Umbilical cord (tissue), 2 donors: ENCODE results near the gene LEPR. TPM values are rescaled to one million over a fixed set of nuclear protein-coding genes. Genes with fewer than 3 reads are reported as not detected.
"Not testable (repeated sequence)": the region's sequence is repeated elsewhere in the genome, so short reads cannot be mapped to it uniquely, and the experiment has no call there.

ENCODE experiments used
- DNase-seq: peaks from one replicate; pipeline ENCODE4 v3.0.0-alpha.2; 2015; ENCODE audit warnings: low spot score
- total RNA-seq: library from RNA; depleted of rRNA; stranded (reverse); fragments of >200 nt; gene quantifications from one replicate; pipeline ENCODE4 v1.2.3, GENCODE V29; 2014; ENCODE audit warnings: low replicate concordance; ENCODE audit not compliant: insufficient read depth

The LEPR gene
- total RNA-seq, 1 donor from 2014 or later: 25.3 TPM

GRCh38 chr1:65437616-65438015 is 17.1 kb downstream of the LEPR start:
- DNase-seq: no peak

DNA sequence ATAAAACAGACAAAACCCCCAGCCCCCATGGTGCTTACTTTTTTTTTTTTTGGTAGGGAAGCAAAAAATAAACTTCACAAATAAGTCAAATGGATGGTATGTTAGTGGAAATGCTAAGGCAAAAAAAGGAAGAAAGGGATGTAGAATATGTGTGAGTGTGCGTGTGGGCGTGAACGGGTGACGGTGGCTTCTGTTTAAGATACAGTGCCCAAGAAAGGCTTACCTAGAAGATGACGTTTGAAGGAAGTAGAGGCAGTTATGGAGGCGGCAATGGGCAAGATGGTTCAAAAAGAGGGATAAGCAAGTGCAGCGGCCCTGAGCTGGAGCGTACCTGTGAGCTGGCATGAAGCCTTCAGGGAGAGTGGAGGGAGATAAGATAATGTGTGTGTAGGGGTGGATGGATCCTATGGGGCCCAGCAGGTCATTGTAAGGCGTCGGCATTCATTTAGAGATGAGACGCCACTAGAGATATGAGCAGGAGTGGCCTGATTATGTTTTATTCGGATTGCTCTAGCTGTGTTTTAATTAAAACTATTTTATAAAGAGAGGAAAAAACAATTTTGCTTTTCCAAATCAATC is 19.9 kb downstream of the LEPR start:
- DNase-seq: no peak

DNA sequence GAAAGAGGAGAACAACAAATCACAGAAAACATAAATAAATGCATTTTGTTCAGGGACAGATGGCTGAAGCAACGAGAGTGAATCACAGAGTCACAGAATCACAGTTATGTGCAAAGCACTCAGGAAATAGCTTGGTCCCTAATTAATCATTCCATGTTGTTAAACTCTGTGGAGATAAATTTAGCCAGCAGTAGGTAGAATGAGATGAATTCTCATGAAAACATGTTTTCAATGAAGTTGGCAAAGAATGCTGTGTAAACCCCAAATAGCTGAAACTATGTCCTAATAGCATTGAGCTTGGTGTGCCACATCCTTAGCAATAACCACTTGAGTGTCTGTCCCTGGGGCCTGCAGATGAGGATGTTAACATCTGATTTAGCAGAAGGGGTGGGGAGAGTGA is 20.4 kb downstream of the LEPR start:
- no peak for DNase-seq

GRCh38 chr1:65441464-65441863 is 21.0 kb downstream of the LEPR start:
- no peak for DNase-seq

GRCh38 chr1:65442442-65442841 is 22.0 kb downstream of the LEPR start:
- no peak for DNase-seq

DNA sequence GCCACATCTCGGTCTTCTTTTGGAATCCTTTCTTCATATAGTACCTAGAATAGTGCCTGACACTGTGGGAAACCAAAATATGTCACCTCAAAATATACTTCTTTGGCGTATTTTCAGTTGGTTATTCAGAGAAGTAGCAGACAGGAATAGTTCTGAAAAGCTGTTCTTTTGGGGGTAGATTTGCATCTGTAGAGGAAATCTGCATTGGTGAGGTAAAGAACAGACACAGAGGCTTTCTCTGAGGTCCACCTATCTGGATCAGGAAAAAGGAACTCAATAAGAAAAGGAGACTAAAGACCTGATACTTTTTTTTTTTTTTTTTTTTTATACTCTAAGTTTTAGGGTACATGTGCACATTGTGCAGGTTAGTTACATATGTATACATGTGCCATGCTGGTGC is 23.2 kb downstream of the LEPR start:
- DNase-seq: no peak

DNA sequence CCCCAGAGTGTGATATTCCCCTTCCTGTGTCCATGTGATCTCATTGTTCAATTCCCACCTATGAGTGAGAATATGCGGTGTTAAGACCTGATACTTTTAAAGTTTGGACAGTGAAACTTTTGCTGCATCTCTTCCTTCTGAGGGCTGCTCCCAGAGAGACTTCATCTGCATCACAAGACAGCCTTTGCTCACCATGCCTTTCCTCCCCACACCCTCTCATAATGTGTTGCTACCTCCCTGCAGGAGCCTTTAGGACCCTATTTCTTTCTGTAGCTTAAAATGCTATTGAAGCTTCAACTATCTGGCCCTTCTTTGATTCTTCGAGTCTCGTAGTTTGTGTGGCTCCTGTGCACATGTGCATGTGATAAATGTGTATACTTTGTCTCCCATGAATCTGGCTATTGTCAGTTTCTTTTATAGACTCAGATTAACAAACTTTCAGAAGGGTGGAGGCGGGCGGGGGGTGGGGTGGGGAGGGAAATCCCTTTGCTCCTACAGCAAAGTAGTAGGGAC is 23.7 kb downstream of the LEPR start:
- DNase-seq: no peak

DNA sequence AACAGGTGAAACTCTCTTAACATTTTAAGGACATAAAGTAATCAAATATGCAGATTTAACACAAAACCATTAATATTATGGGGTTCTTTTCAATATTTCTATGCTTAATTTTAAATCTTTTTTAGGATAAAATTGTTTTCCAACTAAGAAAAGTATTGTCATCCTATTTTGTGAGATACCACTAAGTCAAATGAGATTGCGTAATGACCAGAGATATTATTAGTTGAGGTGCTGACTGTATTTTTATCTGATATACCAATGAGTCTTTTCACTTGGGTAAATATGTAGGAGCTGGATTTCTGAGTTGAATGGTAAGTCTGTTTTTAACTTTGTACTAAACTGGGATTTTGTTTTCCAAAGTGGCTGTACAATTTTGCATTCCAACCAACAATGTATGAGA is 25.4 kb downstream of the LEPR start:
- no peak for DNase-seq

- no peak for DNase-seq
These were observed 28.9 kb downstream of the LEPR start for GRCh38 chr1:65449214-65449823.

GRCh38 chr1:65455678-65456077 is 35.2 kb downstream of the LEPR start:
- DNase-seq: not testable (repeated sequence)

GRCh38 chr1:65456481-65456880 is 36.0 kb downstream of the LEPR start:
- DNase-seq: no peak

- no peak for DNase-seq
These were observed 37.4 kb downstream of the LEPR start for GRCh38 chr1:65457868-65458267.

GRCh38 chr1:65458730-65459396 is 38.4 kb downstream of the LEPR start:
- no peak for DNase-seq

DNA sequence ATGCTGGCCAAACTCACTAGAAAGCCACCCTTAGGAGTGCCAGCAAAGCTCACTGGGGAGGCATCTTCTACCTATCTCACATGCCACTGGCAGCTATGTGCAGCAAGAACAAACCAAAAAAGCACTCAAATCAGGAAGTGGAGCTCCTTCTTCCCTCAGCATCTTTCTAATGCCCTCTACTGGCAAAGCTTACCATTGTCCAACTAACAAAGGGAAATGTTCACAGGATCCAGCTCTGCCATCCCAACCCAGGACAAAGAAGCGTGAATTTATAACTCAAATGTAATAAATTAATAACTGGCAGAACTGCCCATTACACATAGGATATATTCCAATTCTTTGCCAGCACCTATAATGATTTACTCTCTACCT is 38.9 kb downstream of the LEPR start:
- peak; percentile 18 for DNase-seq

DNA sequence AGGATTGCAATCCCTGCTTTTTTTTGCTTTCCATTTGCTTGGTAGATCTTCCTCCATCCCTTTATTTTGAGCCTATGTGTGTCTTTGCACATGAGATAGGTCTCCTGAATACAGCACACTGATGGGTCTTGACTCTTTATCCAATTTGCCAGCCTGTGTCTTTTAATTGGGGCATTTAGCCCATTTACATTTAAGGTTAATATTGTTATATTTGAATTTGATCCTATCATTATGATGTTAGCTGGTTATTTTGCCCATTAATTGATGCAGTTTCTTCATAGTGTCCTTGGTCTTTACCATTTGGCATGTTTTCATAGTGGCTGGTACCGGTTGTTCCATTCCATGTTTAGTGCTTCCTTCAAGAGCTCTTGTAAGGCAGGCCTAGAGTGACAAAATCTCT is 45.4 kb downstream of the LEPR start:
- DNase-seq: not testable (repeated sequence)

DNA sequence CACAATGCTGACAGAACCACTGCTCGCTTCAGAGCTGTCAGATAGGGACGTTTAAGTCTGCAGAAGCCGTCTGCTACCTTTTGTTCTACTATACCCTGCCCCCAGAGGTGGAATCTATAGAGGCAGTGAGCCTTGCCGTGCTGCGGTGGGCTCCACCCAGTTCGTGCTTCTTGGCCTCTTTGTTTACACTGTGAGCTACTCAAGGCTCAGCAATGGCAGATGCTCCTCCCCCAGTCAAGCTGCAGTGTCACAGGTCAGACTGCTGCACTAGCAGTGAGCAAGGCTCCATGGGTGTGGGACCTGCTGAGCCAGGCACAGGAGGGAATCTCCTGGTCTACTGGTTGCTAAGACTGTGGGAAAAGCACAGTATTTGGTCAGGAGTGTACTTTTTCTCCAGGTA is 47.1 kb downstream of the LEPR start:
- peak; percentile 4 for DNase-seq

GRCh38 chr1:65469126-65469888 is 48.8 kb downstream of the LEPR start:
- DNase-seq: peak; percentile 19

DNA sequence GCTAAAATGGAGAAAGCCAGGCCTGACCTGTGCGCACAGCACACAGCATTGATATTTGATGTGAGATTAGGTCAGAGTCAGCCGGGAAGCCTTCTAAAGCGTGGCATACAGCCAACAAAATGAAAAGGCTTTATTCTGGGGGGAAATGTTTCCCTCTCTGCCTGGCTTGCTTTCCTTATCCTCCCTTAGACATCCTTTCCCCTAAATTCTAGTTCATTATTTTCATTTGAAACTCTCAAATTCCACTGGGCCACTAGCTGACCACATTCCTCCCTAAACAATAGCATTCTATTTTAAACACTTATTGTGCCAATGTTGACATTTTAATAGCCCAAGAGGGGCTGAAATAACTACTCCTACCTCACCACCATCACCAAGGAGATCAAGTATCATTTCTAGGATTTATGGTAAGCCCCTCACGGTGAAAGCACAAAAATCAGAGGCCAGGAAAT is 49.4 kb downstream of the LEPR start:
- DNase-seq: peak; percentile 65
